Brain microvascular endothelial cell (primary cell): ENCODE measurements around the gene CNPY1.

Source experiments
- DNase-seq: peaks from one replicate; pipeline ENCODE4 v3.0.0-alpha.2; 2020
- H3K27ac ChIP-seq: fragments of 250-450 bp; sonication (Bioruptor Pico); 2 replicates; pipeline ENCODE4 v1.5.1; 2020; ENCODE audit warnings: mild to moderate bottlenecking, moderate library complexity
- H3K27me3 ChIP-seq: fragments of 250-450 bp; sonication (Bioruptor Pico); replicated peaks from 2 replicates; pipeline ENCODE4 v1.5.1; 2020; ENCODE audit warnings: mild to moderate bottlenecking
- H3K36me3 ChIP-seq: fragments of 250-450 bp; sonication (Bioruptor Pico); replicated peaks from 2 replicates; pipeline ENCODE4 v1.5.1; 2020; ENCODE audit warnings: mild to moderate bottlenecking
- H3K4me3 ChIP-seq: 2 replicates; pipeline ENCODE4 v1.5.1; 2011; ENCODE audit warnings: low read depth, mild to moderate bottlenecking, control low read depth, low read length, moderate library complexity
- in situ Hi-C: cut with HindIII; loops from 2 replicates; pipeline ENCODE4 v1.10.0; 2017; ENCODE audit warnings: low sequenced_read_pairs, low pct_ligation_motif_present
- TF ChIP-seq, protein P1 (sequence below): IDR thresholded peaks from 2 replicates; pipeline ENCODE4 v1.5.1; 2011; ENCODE audit warnings: low read depth, mild to moderate bottlenecking, moderate library complexity, low read length, control low read depth, inconsistent platforms; ENCODE audit errors: missing control alignments

The CNPY1 gene

DNA sequence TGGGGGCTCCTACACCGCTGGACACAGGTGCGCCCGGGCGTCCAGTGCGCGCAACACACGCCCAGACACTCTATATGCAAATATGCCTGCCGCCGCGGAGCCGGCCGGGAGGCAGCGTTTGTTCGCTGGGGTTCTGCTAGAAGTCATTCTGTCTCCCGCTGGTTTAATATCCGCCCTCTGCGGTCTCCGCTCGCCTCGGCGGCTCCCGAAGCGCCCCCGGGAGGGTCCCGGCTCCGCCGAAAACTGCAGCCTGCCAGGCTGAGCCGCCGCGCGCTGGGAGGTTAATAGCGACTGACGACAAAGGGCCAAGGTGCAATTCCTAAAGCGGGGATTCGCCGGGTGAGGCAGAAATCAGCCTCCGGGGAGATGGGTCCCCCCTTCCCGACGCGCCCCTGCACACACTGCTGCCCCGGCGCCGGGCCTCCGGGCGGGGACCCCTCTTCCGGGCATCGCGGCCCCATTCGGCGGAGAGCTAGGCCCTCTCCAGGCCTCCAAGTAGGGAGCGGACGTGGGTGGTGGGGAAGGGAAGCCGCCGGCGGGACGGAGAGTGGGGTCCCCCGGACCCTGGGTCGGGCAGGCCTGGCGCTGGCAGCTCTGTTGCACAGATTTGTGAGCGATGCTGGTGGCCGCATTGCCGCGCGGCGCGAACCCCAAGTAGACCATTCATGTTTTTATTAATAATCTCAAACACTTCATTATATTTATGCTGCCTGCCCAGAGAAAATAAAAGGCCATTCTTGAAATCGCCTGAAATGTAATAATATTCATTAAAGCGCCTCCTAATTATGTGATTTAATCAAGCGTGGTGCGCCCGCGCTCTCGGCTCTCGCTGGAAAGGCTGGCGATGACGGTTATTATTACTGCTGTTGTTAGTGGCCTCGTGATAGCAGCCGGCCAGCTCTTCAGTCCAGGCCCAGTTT is 79.3 kb downstream of the CNPY1 start:
- in situ Hi-C loops: no loop called here
- TF ChIP-seq, protein P1, sequence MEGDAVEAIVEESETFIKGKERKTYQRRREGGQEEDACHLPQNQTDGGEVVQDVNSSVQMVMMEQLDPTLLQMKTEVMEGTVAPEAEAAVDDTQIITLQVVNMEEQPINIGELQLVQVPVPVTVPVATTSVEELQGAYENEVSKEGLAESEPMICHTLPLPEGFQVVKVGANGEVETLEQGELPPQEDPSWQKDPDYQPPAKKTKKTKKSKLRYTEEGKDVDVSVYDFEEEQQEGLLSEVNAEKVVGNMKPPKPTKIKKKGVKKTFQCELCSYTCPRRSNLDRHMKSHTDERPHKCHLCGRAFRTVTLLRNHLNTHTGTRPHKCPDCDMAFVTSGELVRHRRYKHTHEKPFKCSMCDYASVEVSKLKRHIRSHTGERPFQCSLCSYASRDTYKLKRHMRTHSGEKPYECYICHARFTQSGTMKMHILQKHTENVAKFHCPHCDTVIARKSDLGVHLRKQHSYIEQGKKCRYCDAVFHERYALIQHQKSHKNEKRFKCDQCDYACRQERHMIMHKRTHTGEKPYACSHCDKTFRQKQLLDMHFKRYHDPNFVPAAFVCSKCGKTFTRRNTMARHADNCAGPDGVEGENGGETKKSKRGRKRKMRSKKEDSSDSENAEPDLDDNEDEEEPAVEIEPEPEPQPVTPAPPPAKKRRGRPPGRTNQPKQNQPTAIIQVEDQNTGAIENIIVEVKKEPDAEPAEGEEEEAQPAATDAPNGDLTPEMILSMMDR: no peak
- H3K36me3 ChIP-seq: no peaks in the 10 kb centered on the region
- H3K27me3 ChIP-seq: peaks cover 96% of the 10 kb centered on the region
- no peak overlapping the region for H3K27ac ChIP-seq
- no peak overlapping the region for H3K4me3 ChIP-seq
- DNase-seq: no peak

DNA sequence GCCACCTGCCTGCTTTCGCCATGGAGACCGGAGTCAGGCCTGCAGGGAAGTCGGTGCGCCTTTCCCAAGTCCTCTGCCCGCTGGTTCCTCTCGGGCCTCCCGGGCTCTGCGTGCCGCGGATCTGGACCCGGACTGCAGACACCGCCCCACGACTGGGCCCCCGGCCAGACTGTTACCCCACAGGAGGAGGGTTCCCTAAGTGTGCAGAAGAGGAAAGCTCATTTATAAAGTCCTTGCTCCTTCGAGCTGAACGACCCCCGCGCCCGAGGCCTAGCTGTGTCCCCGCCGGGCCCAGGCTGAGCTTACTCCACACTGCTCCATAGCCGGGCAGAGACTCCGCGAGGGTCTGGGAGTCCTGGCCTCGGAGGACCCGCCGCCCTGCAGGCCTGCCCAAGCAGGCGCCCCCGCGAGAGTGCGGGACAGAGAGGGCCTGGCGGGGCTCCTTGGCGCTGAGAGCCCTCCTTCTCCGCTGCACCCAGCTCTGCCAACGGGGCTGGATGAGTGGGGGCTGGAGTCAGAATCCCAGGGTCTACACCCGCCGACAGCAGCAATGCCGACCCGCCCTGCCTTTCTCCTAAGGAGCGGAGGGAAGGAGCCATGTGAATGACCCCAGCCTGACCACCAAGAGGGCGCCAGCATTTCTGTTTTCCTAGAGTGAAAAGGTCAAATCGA is 80.1 kb downstream of the CNPY1 start:
- DNase-seq: no peak
- H3K27ac ChIP-seq: no peak overlapping the region
- no peak overlapping the region for H3K4me3 ChIP-seq
- in situ Hi-C loops: no loop called here
- TF ChIP-seq, protein P1: no peak
- H3K36me3 ChIP-seq: no peaks in the 10 kb centered on the region
- H3K27me3 ChIP-seq: peaks cover 95% of the 10 kb centered on the region

DNA sequence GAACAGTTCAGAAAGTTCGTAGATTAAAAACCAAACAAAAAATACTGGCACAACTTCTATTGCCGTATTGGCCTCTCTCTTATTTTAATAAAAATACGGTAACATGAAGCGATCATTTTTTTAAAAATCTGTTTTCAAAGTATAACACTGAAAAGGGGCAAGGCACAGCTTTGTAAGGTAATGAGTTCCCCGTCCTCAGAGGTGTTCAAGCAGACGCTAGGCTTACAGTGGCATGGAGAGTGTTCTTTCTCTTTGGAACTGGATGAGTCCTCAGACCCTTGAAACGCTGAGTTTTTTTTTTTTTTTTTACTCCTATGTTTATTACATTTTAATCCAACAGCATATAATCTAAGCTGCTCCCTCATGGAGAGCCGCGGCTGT is 80.6 kb downstream of the CNPY1 start:
- DNase-seq: no peak

DNA sequence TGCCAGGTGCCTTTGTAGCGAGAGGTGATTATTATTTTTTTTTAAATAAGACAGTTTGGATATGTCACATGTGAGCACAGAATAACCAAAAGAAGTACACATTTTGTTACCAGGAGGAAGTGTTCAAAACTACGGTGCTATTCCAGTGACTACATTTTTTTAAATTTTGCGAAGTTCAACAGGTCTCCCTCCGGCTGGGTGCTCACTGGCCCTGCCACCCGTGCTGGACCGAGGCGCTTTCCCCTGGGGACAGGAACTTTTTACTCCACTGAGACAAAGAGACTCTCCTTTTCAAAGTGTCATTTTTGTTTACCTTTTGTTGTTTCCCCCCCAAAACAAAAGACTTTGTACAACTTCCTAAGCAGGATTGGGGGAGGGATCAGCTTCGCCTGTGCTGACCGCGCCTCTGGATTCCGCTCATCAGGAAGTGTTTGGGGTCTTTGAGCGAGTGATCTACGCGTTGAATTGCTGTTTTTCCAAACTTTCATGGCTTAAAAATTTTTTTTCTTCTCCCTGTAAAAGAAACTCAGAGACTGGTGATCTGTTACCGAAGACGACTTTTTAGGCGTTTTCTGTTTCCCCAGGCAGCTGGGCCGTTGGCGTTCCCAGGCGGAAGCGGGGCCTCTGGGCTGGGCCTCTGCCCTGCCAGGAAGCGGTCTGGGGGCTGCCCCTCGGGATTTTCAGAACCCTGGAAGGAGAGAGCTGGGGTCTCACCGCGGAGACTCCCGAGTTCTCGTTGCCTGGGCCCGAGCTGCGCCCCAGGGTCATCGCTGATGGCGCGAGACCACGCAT is 81.2 kb downstream of the CNPY1 start:
- Histone ChIP-seq H3K27me3 (peaks cover 96% of the 10 kb centered on the region), H3K27ac (no peak overlapping the region), H3K4me3 (no peak overlapping the region), H3K36me3 (no peaks in the 10 kb centered on the region)
- in situ Hi-C loops: no loop called here
- no peak for DNase-seq
- TF ChIP-seq, protein P1: no peak

More for the DNA sequence above, 80.6 kb downstream of the CNPY1 start:
- H3K27me3 ChIP-seq: peaks cover 96% of the 10 kb centered on the region
- H3K27ac ChIP-seq: no peak overlapping the region
- in situ Hi-C loops: no loop called here
- H3K36me3 ChIP-seq: no peaks in the 10 kb centered on the region
- H3K4me3 ChIP-seq: no peak overlapping the region
- TF ChIP-seq, protein P1: no peak

DNA sequence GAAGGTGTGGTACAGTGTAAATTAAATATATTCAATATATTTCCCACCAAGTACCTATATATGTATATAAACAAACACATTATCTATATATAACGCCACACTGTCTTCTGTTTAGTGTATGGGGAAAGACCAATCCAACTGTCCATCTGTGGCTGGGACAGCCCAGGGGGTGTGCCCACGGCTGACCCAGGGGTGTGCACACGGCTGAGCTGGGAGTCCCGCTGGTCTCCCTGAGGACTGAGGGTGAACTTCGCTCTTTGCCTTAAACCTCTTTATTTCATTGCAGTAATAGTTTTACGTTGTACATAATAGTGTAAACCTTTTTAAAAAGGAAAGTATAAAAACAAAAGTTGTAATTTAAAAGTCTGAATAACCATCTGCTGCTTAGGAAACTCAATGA is 82.2 kb downstream of the CNPY1 start:
- peaks cover 96% of the 10 kb centered on the region for H3K27me3 ChIP-seq
- no peak for DNase-seq
- H3K4me3 ChIP-seq: no peak overlapping the region
- in situ Hi-C loops: no loop called here
- no peak overlapping the region for H3K27ac ChIP-seq
- TF ChIP-seq, protein P1: no peak
- no peaks in the 10 kb centered on the region for H3K36me3 ChIP-seq
